SJCRH30 (cell line): ENCODE measurements around the gene TRABD2B. TPM values are rescaled to one million over a fixed set of nuclear protein-coding genes. Genes with fewer than 3 reads are reported as not detected.

Source experiments
- DNase-seq, 2 experiments: peaks; one replicate each; pipeline ENCODE4 v3.0.0-alpha.2; 2015 to 2020
- H3K27ac ChIP-seq: fragments of 250-450 bp; sonication (Bioruptor Pico); 2 replicates; pipeline ENCODE4 v1.5.1; 2020; ENCODE audit warnings: mild to moderate bottlenecking, moderate library complexity
- H3K27me3 ChIP-seq: fragments of 250-450 bp; sonication (Bioruptor Pico); 2 replicates; pipeline ENCODE4 v1.5.1; 2020; ENCODE audit warnings: mild to moderate bottlenecking, moderate library complexity
- H3K36me3 ChIP-seq: fragments of 250-450 bp; sonication (Bioruptor Pico); 2 replicates; pipeline ENCODE4 v1.5.1; 2020; ENCODE audit warnings: mild to moderate bottlenecking, moderate library complexity
- H3K4me1 ChIP-seq: fragments of 250-450 bp; sonication (Bioruptor Pico); 2 replicates; pipeline ENCODE4 v1.5.1; 2020; ENCODE audit warnings: mild to moderate bottlenecking, moderate library complexity
- H3K4me3 ChIP-seq: fragments of 250-450 bp; sonication (Bioruptor Pico); 2 replicates; pipeline ENCODE4 v1.5.1; 2020; ENCODE audit warnings: mild to moderate bottlenecking, moderate library complexity
- H3K9me3 ChIP-seq: fragments of 250-450 bp; sonication (Bioruptor Pico); replicated peaks from 2 replicates; pipeline ENCODE4 v1.5.1; 2020; ENCODE audit warnings: mild to moderate bottlenecking, moderate library complexity
- total RNA-seq: library from RNA; depleted of rRNA; stranded (reverse); fragments of >200 nt; shearing (Covaris generic); gene quantifications from 2 replicates; pipeline ENCODE4 v1.2.3, GENCODE V29; 2014

TRABD2B gene
- total RNA-seq, 1 experiment from 2014 or later, result 1.1 TPM

DNA sequence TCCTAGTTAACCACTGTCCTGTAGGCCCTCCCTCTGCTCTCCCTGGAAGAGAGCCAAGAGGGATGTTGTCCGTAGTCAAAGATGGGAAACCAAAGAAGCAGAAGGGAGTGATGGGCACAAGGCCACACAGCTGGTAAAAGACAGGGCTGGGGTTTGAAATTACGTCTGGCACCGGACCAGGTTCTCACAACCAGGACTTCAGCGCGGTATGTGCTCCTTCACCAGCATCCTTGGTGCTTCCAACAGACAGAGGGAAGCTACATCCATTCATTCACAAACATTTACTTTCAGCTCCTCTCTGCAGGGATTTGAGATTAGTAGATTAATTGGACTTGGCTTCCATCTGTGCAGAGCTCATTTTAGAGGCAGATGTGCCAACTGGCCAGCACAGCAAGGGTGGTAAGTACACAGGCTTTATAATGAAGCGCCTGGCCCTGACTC, 191.2 kb downstream of the TRABD2B start:
- Histone ChIP-seq H3K27ac (peak overlapping the region; percentile 11; the same call in 1 of the 2 replicates), H3K4me3 (no peak overlapping the region), H3K4me1 (peaks cover 59% of the 10 kb centered on the region), H3K9me3 (no peaks in the 10 kb centered on the region), H3K27me3 (no peaks in the 10 kb centered on the region), H3K36me3 (no peaks in the 10 kb centered on the region)
- DNase-seq, result peak; percentile 86 to 93

- peak overlapping the region; percentile 49; the same call in 1 of the 2 replicates for H3K27ac ChIP-seq
- H3K4me1 ChIP-seq, result peaks cover 51% of the 10 kb centered on the region
- no peaks in the 10 kb centered on the region for H3K36me3 ChIP-seq
- DNase-seq, result no peak
- H3K27me3 ChIP-seq, result no peaks in the 10 kb centered on the region
- no peaks in the 10 kb centered on the region for H3K9me3 ChIP-seq
- no peak overlapping the region for H3K4me3 ChIP-seq
Measured at GRCh38 chr1:47805018-47805417, 192.2 kb downstream of the TRABD2B start.

GRCh38 chr1:47803815-47804501, 193.2 kb downstream of the TRABD2B start:
- H3K4me3 ChIP-seq, result no peak overlapping the region
- no peaks in the 10 kb centered on the region for H3K9me3 ChIP-seq
- no peaks in the 10 kb centered on the region for H3K27me3 ChIP-seq
- H3K27ac ChIP-seq, result peak overlapping the region; percentile 49
- peak; percentile 88 to 91 for DNase-seq
- no peaks in the 10 kb centered on the region for H3K36me3 ChIP-seq
- H3K4me1 ChIP-seq, result peaks cover 41% of the 10 kb centered on the region

DNA sequence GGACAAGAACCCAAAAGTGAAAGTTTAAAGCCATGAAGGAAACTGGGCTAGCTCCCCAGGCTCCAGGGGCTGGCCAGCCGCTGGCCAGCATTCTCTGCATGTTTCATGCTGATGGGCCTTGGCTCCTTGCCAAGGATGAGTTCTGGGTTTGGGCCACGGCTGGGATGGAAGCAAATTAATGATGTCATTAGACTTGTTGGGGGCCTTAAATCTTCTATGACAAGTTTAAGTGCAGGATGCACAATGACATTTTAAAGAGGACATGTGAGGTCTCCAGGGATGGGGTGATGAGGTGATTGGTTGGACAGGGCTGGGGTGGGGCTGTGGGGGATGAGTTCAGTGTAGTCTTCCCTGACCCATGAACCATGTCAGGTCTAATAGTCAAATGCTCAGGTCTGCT, 199.6 kb downstream of the TRABD2B start:
- Histone ChIP-seq H3K4me3 (no peak overlapping the region), H3K36me3 (no peaks in the 10 kb centered on the region), H3K27me3 (no peaks in the 10 kb centered on the region), H3K9me3 (no peaks in the 10 kb centered on the region), H3K27ac (no peak overlapping the region), H3K4me1 (peaks cover 38% of the 10 kb centered on the region)
- no peak for DNase-seq

GRCh38 chr1:47796626-47797025, 200.6 kb downstream of the TRABD2B start:
- H3K4me1 ChIP-seq, result peaks cover 44% of the 10 kb centered on the region
- no peaks in the 10 kb centered on the region for H3K36me3 ChIP-seq
- no peaks in the 10 kb centered on the region for H3K27me3 ChIP-seq

DNA sequence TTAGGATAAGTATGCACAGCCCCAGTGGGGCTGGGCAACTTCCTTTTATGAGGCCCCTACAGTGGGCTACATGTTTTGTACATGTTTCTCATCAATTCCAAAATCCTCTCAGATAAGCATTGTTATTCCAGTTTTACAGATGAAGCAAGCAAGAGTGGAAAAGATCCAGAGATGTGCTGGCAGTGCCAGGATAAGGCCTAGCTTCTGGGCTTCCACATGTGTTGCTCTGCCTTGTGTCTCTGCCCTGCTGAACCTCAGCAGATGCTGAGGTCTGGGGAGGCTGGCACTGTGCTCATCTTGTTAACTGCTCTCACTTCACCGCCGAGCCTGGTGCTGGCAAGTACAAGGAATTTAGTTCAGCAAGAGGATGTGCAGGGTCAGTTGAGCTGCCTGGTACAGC, 202.1 kb downstream of the TRABD2B start:
- peaks cover 44% of the 10 kb centered on the region for H3K4me1 ChIP-seq
- no peaks in the 10 kb centered on the region for H3K27me3 ChIP-seq
- H3K27ac ChIP-seq, result peak overlapping the region; percentile 99
- no peaks in the 10 kb centered on the region for H3K9me3 ChIP-seq
- H3K4me3 ChIP-seq, result no peak overlapping the region
- H3K36me3 ChIP-seq, result no peaks in the 10 kb centered on the region
- DNase-seq, result no peak

More at GRCh38 chr1:47796626-47797025, 200.6 kb downstream of the TRABD2B start:
- H3K9me3 ChIP-seq, result no peaks in the 10 kb centered on the region
- no peak for DNase-seq
- H3K27ac ChIP-seq, result no peak overlapping the region
- H3K4me3 ChIP-seq, result no peak overlapping the region

GRCh38 chr1:47794530-47794929, 202.7 kb downstream of the TRABD2B start:
- Histone ChIP-seq H3K9me3 (no peaks in the 10 kb centered on the region), H3K4me3 (peak overlapping the region; percentile 33), H3K27me3 (no peaks in the 10 kb centered on the region), H3K4me1 (peaks cover 44% of the 10 kb centered on the region), H3K36me3 (no peaks in the 10 kb centered on the region), H3K27ac (peak overlapping the region; percentile 99)
- peak; percentile 98 to 99 for DNase-seq

GRCh38 chr1:47794081-47794480, 203.1 kb downstream of the TRABD2B start:
- Histone ChIP-seq H3K27me3 (no peaks in the 10 kb centered on the region), H3K4me1 (peaks cover 44% of the 10 kb centered on the region), H3K36me3 (no peaks in the 10 kb centered on the region), H3K4me3 (peak overlapping the region; percentile 33), H3K27ac (peak overlapping the region; percentile 99), H3K9me3 (no peaks in the 10 kb centered on the region)
- DNase-seq, result peak; percentile 94 to 95

GRCh38 chr1:47793563-47793962, 203.6 kb downstream of the TRABD2B start:
- peak in 1 of 2 experiments; percentile 60 for DNase-seq
- peak overlapping the region; percentile 99 for H3K27ac ChIP-seq

DNA sequence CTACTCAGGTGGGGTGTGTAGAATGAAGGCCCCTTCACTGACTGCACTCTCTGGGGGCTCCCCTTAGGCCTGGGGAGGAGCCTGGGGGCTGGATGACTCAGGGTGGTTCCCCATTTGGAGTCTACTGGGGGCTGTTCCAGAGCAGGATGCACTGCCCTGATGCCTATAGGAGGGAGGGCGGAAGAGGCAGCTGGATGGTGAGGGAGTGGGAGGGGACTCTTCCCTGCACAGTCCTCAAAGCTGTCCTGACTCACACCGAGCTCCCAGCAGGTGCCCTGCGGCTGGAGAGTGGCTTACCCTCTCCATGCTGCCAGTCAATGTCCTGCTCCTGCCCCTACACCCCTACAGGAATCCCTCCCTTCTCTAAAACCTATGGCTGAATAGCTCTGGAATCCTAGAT, 204.4 kb downstream of the TRABD2B start:
- no peaks in the 10 kb centered on the region for H3K27me3 ChIP-seq
- peak overlapping the region; percentile 99 for H3K27ac ChIP-seq
- no peaks in the 10 kb centered on the region for H3K36me3 ChIP-seq
- peaks cover 44% of the 10 kb centered on the region for H3K4me1 ChIP-seq
- H3K9me3 ChIP-seq, result no peaks in the 10 kb centered on the region
- peak; percentile 61 to 72 for DNase-seq
- H3K4me3 ChIP-seq, result no peak overlapping the region

More at GRCh38 chr1:47793563-47793962, 203.6 kb downstream of the TRABD2B start:
- Histone ChIP-seq H3K27me3 (no peaks in the 10 kb centered on the region), H3K4me3 (no peak overlapping the region; the same call in 1 of the 2 replicates), H3K36me3 (no peaks in the 10 kb centered on the region), H3K9me3 (no peaks in the 10 kb centered on the region), H3K4me1 (peaks cover 44% of the 10 kb centered on the region)

- Histone ChIP-seq H3K36me3 (no peaks in the 10 kb centered on the region), H3K27me3 (no peaks in the 10 kb centered on the region), H3K9me3 (no peaks in the 10 kb centered on the region), H3K4me1 (peaks cover 36% of the 10 kb centered on the region), H3K27ac (peak overlapping the region; percentile 99), H3K4me3 (no peak overlapping the region)
- peak in 1 of 2 experiments; percentile 42 for DNase-seq
Measured at GRCh38 chr1:47791879-47792608, 205.1 kb downstream of the TRABD2B start.

GRCh38 chr1:47788761-47789160, 208.4 kb downstream of the TRABD2B start:
- H3K36me3 ChIP-seq, result no peaks in the 10 kb centered on the region
- no peak overlapping the region for H3K4me3 ChIP-seq
- H3K4me1 ChIP-seq, result peaks cover 18% of the 10 kb centered on the region
- no peak for DNase-seq
- no peaks in the 10 kb centered on the region for H3K27me3 ChIP-seq
- H3K9me3 ChIP-seq, result no peaks in the 10 kb centered on the region
- H3K27ac ChIP-seq, result no peak overlapping the region

DNA sequence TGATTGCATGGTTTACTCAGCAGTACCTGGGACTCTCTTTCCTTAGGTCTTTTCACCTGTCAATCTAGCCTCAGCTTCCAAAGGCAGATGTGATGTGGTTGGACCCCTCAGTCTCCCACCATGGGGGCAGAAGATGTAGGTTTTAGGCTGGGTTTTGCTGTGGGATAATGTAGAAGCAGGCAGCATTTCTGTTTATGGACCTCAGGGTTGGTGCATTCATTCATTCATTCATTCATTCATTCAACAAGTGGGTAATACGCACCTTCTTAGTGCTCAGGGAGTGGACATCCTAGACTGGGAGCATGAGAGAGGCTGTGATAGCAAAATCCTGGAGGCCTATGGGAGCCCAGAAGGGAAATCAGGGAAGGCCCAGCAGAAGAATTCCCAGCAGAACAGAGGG, 209.6 kb downstream of the TRABD2B start:
- H3K4me3 ChIP-seq, result no peak overlapping the region
- DNase-seq, result no peak
- no peaks in the 10 kb centered on the region for H3K9me3 ChIP-seq
- no peak overlapping the region for H3K27ac ChIP-seq
- peaks cover 6% of the 10 kb centered on the region for H3K4me1 ChIP-seq
- no peaks in the 10 kb centered on the region for H3K36me3 ChIP-seq
- H3K27me3 ChIP-seq, result no peaks in the 10 kb centered on the region

GRCh38 chr1:47786316-47786715, 210.9 kb downstream of the TRABD2B start:
- H3K9me3 ChIP-seq, result no peaks in the 10 kb centered on the region
- H3K4me3 ChIP-seq, result no peak overlapping the region
- no peak for DNase-seq
- H3K27ac ChIP-seq, result no peak overlapping the region
- no peaks in the 10 kb centered on the region for H3K27me3 ChIP-seq
- no peaks in the 10 kb centered on the region; the same call in 1 of the 2 replicates for H3K4me1 ChIP-seq
- H3K36me3 ChIP-seq, result no peaks in the 10 kb centered on the region

GRCh38 chr1:47785561-47786271, 211.5 kb downstream of the TRABD2B start:
- peak; percentile 30 to 44 for DNase-seq
- Histone ChIP-seq H3K4me1 (peaks cover under 1% of the 10 kb centered on the region; the same call in 1 of the 2 replicates), H3K36me3 (no peaks in the 10 kb centered on the region), H3K9me3 (no peaks in the 10 kb centered on the region), H3K27me3 (no peaks in the 10 kb centered on the region), H3K27ac (no peak overlapping the region), H3K4me3 (no peak overlapping the region)
